MM.1S (cell line): Measurements from ENCODE around the gene DGCR8.

ENCODE experiments used
- DNase-seq: peaks from one replicate; pipeline ENCODE4 v3.0.0-alpha.2; 2015
- H2AFZ ChIP-seq: fragments of 300-600 bp; sonication (generic); 2 replicates; pipeline ENCODE4 v1.6.0; 2016; ENCODE audit warnings: antibody characterized with exemption, low read length
- H3F3A ChIP-seq: fragments of 300-600 bp; sonication (generic); 2 replicates; pipeline ENCODE4 v1.6.1; 2016; ENCODE audit warnings: mild to moderate bottlenecking, antibody characterized with exemption, low read length, moderate library complexity, mixed read lengths; ENCODE audit not compliant: insufficient read depth
- H3K27ac ChIP-seq: fragments of 300-600 bp; sonication (generic); 2 replicates; pipeline ENCODE4 v1.5.1; 2016; ENCODE audit warnings: mild to moderate bottlenecking, low read length
- H3K27me3 ChIP-seq: fragments of 300-600 bp; sonication (generic); replicated peaks from 2 replicates; pipeline ENCODE4 v1.6.0; 2016; ENCODE audit warnings: low read length; ENCODE audit not compliant: insufficient read depth
- H3K36me3 ChIP-seq: fragments of 300-600 bp; sonication (generic); replicated peaks from 2 replicates; pipeline ENCODE4 v1.6.1; 2016; ENCODE audit warnings: mild to moderate bottlenecking, low read length, mixed read lengths; ENCODE audit not compliant: insufficient read depth
- H3K4me1 ChIP-seq: fragments of 300-600 bp; sonication (generic); 2 replicates; pipeline ENCODE4 v1.6.1; 2016; ENCODE audit warnings: low read length, mixed read lengths
- H3K4me2 ChIP-seq: fragments of 300-600 bp; sonication (generic); 2 replicates; pipeline ENCODE4 v1.6.0; 2016; ENCODE audit warnings: low read depth, low read length
- H3K4me3 ChIP-seq: fragments of 300-600 bp; sonication (generic); 2 replicates; pipeline ENCODE4 v1.5.1; 2016; ENCODE audit warnings: low read length, mixed read lengths
- H3K79me2 ChIP-seq: fragments of 300-600 bp; sonication (generic); 2 replicates; pipeline ENCODE4 v1.6.1; 2016; ENCODE audit warnings: mixed run types, low read length, mixed read lengths
- H3K9ac ChIP-seq: fragments of 300-600 bp; sonication (generic); 2 replicates; pipeline ENCODE4 v1.6.1; 2016; ENCODE audit warnings: low read length, mixed read lengths
- H3K9me2 ChIP-seq: fragments of 300-600 bp; sonication (generic); replicated peaks from 2 replicates; pipeline ENCODE4 v1.6.1; 2016; ENCODE audit warnings: mild to moderate bottlenecking, low read length, mixed read lengths; ENCODE audit not compliant: insufficient read depth
- H3K9me3 ChIP-seq: fragments of 300-600 bp; sonication (generic); replicated peaks from 2 replicates; pipeline ENCODE4 v1.6.1; 2016; ENCODE audit warnings: mild to moderate bottlenecking, low read length, mixed read lengths; ENCODE audit not compliant: insufficient read depth
- H4K20me1 ChIP-seq: fragments of 300-600 bp; sonication (generic); 2 replicates; pipeline ENCODE4 v1.6.1; 2016; ENCODE audit warnings: mild to moderate bottlenecking, low read length, moderate library complexity, mixed read lengths; ENCODE audit not compliant: insufficient read depth
- CTCF ChIP-seq: fragments of 300-600 bp; sonication (generic); IDR thresholded peaks from 2 replicates; pipeline ENCODE4 v1.5.1; 2016; ENCODE audit warnings: antibody characterized with exemption, low read length, mixed read lengths
- EZH2 ChIP-seq: fragments of 300-600 bp; sonication (generic); optimal IDR thresholded peaks from 2 replicates; pipeline ENCODE3; 2017; ENCODE audit warnings: low read depth, mild to moderate bottlenecking, antibody characterized with exemption, low read length, mixed read lengths
- EZH2phosphoT487 ChIP-seq: fragments of 300-600 bp; sonication (generic); IDR thresholded peaks from 2 replicates; pipeline ENCODE4 v1.6.1; 2018; ENCODE audit warnings: antibody characterized with exemption, low read length

Gene DGCR8

GRCh38 chr22:20038574-20038973 is 41.5 kb upstream of the DGCR8 start:
- no peak overlapping the region for H3K27ac ChIP-seq
- no peak overlapping the region for H3K9ac ChIP-seq
- no peak overlapping the region for H2AFZ ChIP-seq
- H3F3A ChIP-seq: no peaks in the 10 kb centered on the region
- no peak for DNase-seq
- peaks cover 8% of the 10 kb centered on the region for H3K4me1 ChIP-seq
- no peaks in the 10 kb centered on the region for H3K36me3 ChIP-seq
- TF ChIP-seq EZH2phosphoT487 (no peak), EZH2 (no peak), CTCF (no peak)
- H3K9me2 ChIP-seq: no peaks in the 10 kb centered on the region
- H4K20me1 ChIP-seq: no peaks in the 10 kb centered on the region
- no peaks in the 10 kb centered on the region for H3K9me3 ChIP-seq
- no peaks in the 10 kb centered on the region for H3K79me2 ChIP-seq
- H3K4me2 ChIP-seq: no peak overlapping the region
- no peak overlapping the region for H3K4me3 ChIP-seq
- H3K27me3 ChIP-seq: no peaks in the 10 kb centered on the region

- Histone ChIP-seq H3K27me3 (no peaks in the 10 kb centered on the region), H3K27ac (no peak overlapping the region), H3K4me2 (no peak overlapping the region)
Measured at GRCh38 chr22:20039683-20040325, 40.2 kb upstream of the DGCR8 start.

GRCh38 chr22:20040327-20041200 is 39.5 kb upstream of the DGCR8 start:
- no peak for DNase-seq
- no peak for TF ChIP-seq EZH2
- TF ChIP-seq EZH2phosphoT487: no peak
- TF ChIP-seq CTCF: no peak
- no peak overlapping the region for H2AFZ ChIP-seq
- no peaks in the 10 kb centered on the region for H3K9me2 ChIP-seq
- H3K4me1 ChIP-seq: peaks cover 6% of the 10 kb centered on the region
- H3K27me3 ChIP-seq: no peaks in the 10 kb centered on the region
- no peaks in the 10 kb centered on the region for H3F3A ChIP-seq
- no peaks in the 10 kb centered on the region for H4K20me1 ChIP-seq
- H3K27ac ChIP-seq: no peak overlapping the region
- no peak overlapping the region for H3K4me2 ChIP-seq
- no peaks in the 10 kb centered on the region for H3K9me3 ChIP-seq
- no peaks in the 10 kb centered on the region for H3K36me3 ChIP-seq
- H3K9ac ChIP-seq: no peak overlapping the region
- no peaks in the 10 kb centered on the region for H3K79me2 ChIP-seq
- H3K4me3 ChIP-seq: no peak overlapping the region

More at GRCh38 chr22:20039683-20040325, 40.2 kb upstream of the DGCR8 start:
- H3K36me3 ChIP-seq: no peaks in the 10 kb centered on the region
- no peak overlapping the region for H2AFZ ChIP-seq
- H3K9me3 ChIP-seq: no peaks in the 10 kb centered on the region
- no peaks in the 10 kb centered on the region for H3K9me2 ChIP-seq
- H3K4me3 ChIP-seq: no peak overlapping the region
- H3K79me2 ChIP-seq: no peaks in the 10 kb centered on the region
- DNase-seq: no peak
- peaks cover 8% of the 10 kb centered on the region for H3K4me1 ChIP-seq
- H4K20me1 ChIP-seq: no peaks in the 10 kb centered on the region
- no peak overlapping the region for H3K9ac ChIP-seq
- H3F3A ChIP-seq: no peaks in the 10 kb centered on the region
- TF ChIP-seq CTCF: no peak
- TF ChIP-seq EZH2phosphoT487: no peak
- TF ChIP-seq EZH2: no peak
